GM13977 (cell line): ENCODE measurements around the gene MEGF6.

Experiments used
- DNase-seq: peaks from one replicate; pipeline ENCODE4 v3.0.0; 2012; ENCODE audit warnings: low spot score
- in situ Hi-C: fragments of 300-500 bp; cut with MboI; formaldehyde crosslinking; loops from one replicate; pipeline ENCODE4 v1.12.0; 2022; ENCODE audit warnings: low sequenced_read_pairs, low pct_unique_long_range_greater_than_20kb, mixed read lengths, inconsistent platforms; ENCODE audit not compliant: unreplicated experiment
- TF ChIP-seq, protein P1 (sequence below): IDR thresholded peaks from 2 replicates; pipeline ENCODE4 v1.5.1; 2012; ENCODE audit warnings: mild to moderate bottlenecking, control low read depth; ENCODE audit not compliant: insufficient read depth; ENCODE audit errors: extremely low read depth, missing control alignments

Gene MEGF6

DNA sequence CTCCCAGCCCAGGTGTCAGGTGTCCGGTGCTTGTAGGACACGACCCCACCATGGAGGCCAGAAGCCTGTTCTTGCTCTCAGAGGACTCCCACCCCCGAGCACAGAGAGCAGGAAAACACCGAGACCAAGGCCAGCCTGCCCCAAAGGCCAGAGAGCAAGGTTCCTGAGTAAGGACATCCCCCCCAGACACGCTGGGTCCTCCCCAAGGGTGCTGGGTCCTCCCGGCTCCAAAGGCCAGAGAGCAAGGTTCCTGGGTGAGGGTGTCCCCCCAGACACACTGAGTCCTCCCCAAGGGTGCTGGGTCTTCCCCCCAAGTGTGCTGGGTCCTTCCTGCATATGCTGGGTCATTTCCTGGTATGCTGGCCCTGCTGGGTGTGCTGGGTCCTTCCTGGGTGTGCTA, 40.0 kb downstream of the MEGF6 start:
- TF ChIP-seq, protein P1, sequence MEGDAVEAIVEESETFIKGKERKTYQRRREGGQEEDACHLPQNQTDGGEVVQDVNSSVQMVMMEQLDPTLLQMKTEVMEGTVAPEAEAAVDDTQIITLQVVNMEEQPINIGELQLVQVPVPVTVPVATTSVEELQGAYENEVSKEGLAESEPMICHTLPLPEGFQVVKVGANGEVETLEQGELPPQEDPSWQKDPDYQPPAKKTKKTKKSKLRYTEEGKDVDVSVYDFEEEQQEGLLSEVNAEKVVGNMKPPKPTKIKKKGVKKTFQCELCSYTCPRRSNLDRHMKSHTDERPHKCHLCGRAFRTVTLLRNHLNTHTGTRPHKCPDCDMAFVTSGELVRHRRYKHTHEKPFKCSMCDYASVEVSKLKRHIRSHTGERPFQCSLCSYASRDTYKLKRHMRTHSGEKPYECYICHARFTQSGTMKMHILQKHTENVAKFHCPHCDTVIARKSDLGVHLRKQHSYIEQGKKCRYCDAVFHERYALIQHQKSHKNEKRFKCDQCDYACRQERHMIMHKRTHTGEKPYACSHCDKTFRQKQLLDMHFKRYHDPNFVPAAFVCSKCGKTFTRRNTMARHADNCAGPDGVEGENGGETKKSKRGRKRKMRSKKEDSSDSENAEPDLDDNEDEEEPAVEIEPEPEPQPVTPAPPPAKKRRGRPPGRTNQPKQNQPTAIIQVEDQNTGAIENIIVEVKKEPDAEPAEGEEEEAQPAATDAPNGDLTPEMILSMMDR, result no peak
- in situ Hi-C loops, result no loop called here
- DNase-seq, result no peak

DNA sequence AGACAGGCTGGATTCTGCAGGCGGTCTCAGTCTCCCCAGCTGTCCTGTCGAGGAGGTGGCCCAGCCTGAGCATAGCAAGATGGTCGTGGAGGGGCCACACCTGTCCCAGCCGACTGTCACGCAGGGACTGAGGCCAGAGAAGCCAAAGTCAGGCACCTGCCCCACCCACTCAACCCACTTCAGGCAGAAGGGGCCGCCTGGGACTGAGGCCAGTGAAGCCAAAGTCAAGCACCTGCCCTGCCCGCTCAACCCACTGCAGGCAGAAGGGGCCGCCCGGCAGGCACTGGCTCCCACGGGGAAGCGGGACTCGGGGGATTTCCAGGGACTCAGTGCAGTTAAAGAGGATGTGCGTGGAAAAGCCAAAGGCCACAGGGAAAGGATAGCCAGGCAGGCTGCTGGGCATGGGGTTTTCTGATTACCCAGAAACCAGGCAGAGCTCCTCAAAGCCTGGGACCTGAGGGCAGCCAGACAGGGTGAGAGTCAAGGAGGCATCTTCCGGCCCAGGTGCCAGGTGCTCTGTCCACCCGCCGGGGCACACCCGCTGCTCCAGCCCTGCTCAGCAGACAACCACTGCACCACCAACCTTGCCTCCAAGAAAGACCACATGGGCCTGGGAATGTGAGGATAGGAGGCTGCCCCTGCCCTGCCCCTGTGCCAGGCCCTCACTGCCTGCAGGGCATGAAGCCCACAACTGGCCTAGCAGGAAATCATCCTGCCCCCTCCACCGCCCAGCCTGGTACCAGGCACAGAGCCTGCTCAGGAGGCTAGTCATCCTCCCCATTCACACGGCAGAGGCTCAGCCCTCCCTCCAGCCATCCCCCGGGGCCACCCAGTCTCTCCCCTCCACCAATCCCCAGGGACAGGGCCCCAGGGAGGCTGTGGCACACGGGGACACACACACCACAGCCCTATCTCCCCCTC, 41.0 kb downstream of the MEGF6 start:
- in situ Hi-C loops, result no loop called here
- TF ChIP-seq, protein P1, result no peak

DNA sequence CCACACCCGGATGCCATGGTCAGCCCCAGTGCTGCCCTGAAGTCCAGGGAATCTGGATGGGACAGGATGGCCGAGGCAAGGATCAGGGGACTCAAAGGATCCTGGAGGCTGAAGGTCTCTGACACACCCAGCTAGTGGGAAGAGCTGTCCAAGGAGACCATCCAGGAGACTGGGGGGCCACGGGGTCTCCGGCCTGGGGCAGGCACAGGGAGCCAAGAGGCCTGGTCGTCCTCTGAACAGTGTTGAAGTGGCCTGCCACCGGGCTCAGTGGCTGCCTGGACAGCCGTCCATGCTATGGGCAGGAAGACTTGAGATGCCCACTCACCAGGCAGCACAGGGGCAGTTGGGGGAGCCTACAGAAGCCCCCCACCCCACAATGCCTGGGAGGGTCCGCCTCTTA, 41.9 kb downstream of the MEGF6 start:
- TF ChIP-seq, protein P1, result no peak
- no peak for DNase-seq
- in situ Hi-C loops, result no loop called here

More for the DNA sequence above, 41.0 kb downstream of the MEGF6 start:
- no peak for DNase-seq

DNA sequence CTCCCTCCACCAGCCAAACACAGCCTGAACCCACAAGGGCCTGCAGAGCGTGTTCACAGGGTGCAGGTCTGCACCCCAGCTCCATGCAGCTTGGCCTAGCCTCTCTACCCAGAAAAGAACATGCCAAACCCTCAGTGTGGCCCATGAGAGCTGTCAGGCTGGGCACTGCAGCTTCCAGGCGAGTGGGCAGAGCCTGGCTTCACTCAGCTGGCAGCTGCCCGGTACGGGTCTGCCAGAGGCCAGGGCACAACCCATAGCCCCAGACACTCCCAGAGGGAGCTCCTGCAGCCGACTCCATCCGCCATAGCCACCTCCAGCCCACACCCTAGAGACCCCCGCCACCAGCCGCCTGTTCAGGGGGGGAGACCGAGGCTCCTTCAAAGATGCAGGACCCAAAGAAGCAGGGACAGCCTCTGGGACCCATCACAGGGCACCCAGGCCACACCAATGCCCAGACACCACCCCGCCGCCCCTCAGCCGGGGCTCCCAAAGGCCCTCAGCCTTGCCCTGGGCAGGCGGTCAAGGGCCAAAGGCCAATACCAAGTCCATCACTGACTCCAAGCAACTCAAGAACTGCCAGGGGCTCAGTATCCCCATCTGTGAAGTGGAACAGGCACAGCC, 42.4 kb downstream of the MEGF6 start:
- TF ChIP-seq, protein P1, result no peak
- DNase-seq, result no peak
- in situ Hi-C loops, result no loop called here

DNA sequence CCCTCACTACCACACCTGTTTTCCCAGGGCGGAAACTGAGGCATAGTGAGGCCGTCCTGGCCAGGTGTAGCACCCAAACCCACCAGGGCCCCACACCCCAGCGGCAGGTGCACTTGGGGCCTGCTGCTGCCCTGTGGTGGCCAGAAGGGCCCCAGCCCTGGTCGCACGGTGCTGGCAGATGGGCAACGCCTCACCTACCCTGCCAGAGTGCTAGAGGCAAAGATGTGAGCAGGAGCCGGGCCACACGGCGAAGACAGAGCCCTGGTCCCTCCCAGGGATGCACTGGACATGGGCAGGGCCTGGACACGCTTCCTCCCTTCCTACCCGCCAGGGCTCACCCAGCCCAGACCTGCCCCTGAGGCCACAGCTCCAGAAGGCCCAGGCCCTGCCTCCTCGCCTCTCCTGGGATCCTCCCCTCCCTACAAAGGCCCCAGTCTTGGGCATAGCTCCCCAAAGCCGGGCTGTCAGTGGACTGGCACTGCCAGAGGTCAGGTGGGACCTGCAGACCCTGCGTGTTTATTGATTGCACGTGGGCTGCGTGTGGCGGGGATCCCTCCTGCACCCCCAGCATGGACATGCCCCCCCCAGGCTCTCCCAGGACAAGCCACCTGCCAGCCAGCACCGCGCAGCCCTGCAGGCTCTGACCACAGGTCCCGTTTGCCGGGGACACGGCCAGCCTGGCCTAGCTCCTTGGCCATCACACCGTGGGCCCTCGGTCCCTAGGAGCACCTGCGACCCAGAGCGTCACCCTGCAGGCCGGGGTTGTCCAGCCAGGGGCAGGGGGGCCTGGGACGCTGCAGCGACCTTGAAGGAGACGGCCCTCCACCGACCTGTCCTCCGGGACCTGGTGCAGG, 44.1 kb downstream of the MEGF6 start:
- DNase-seq, result no peak
- TF ChIP-seq, protein P1, result no peak
- in situ Hi-C loops, result no loop called here
